Measurements from ENCODE around the gene RPL36AL. TPM values are rescaled to one million over a fixed set of nuclear protein-coding genes. Genes with fewer than 3 reads are reported as not detected.
"Not testable (repeated sequence)": the region's sequence is repeated elsewhere in the genome, so short reads cannot be mapped to it uniquely, and the experiment has no call there.

RPL36AL gene
- total and polyA plus RNA-seq, 9 donors, result 196 to 712 (median 406) TPM

- no peaks in the 10 kb centered on the region for H3K36me3 ChIP-seq
- no peaks in the 10 kb centered on the region for H3K27me3 ChIP-seq
- peak overlapping the region in 1 of 2 donors; percentile 90 for H3K27ac ChIP-seq
- no peak for TF ChIP-seq CTCF (IDR thresholded peaks at IDR 0.05)
- TF ChIP-seq EP300 (IDR thresholded peaks at IDR 0.05), result no peak
- TF ChIP-seq POLR2A (IDR thresholded peaks at IDR 0.05), result no peak
- H3K4me1 ChIP-seq (ENCODE audit: insufficient read depth), result peaks cover 11% of the 10 kb centered on the region
- 1% methylated on average over 11 of the region's 11 CpGs for WGBS, 3 donors
- intact Hi-C loops (cut with DNase I), result no loop called here
- no peak for DNase-seq
- peak overlapping the region; percentile 87 for H3K4me3 ChIP-seq
- H3K9me3 ChIP-seq, result no peaks in the 10 kb centered on the region
These were observed 696 bp downstream of the RPL36AL start for GRCh38 chr14:49619730-49620129.

GRCh38 chr14:49619273-49619672 lies 1.2 kb downstream of the RPL36AL start:
- Histone ChIP-seq H3K4me3 (peak overlapping the region; percentile 87), H3K27ac (peak overlapping the region in 1 of 2 donors; percentile 90), H3K4me1 (ENCODE audit: insufficient read depth) (peaks cover 11% of the 10 kb centered on the region)
- whole genome bisulfite sequencing, 3 donors, result 61 to 71% (median 64%) methylated on average over 19 of the region's 19 CpGs
- H3K27me3 ChIP-seq; H3K36me3 ChIP-seq; intact Hi-C loops (cut with DNase I); DNase-seq; H3K9me3 ChIP-seq: not testable (repeated sequence)

- WGBS, 3 donors, result 87 to 92% (median 91%) methylated on average over 6 of the region's 6 CpGs
- intact Hi-C loops (cut with DNase I), result no loop called here
- H3K27ac ChIP-seq, result no peak overlapping the region
These were observed 2.4 kb downstream of the RPL36AL start for GRCh38 chr14:49617852-49618519.

GRCh38 chr14:49615776-49616175 lies 4.7 kb downstream of the RPL36AL start:
- no peaks in the 10 kb centered on the region for H3K36me3 ChIP-seq
- no peak overlapping the region for H3K27ac ChIP-seq
- H3K4me1 ChIP-seq (ENCODE audit: insufficient read depth), result peaks cover 1% of the 10 kb centered on the region
- no peaks in the 10 kb centered on the region for H3K9me3 ChIP-seq
- TF ChIP-seq EP300 (IDR thresholded peaks at IDR 0.05) (no peak), CTCF (IDR thresholded peaks at IDR 0.05) (no peak), POLR2A (IDR thresholded peaks at IDR 0.05) (no peak)
- 59 to 80% (median 71%) methylated on average over 6 of the region's 6 CpGs for WGBS, 3 donors
- intact Hi-C loops (cut with DNase I), result no loop called here
- H3K27me3 ChIP-seq, result no peaks in the 10 kb centered on the region
- DNase-seq, result no peak
- no peak overlapping the region for H3K4me3 ChIP-seq

More at GRCh38 chr14:49617852-49618519, 2.4 kb downstream of the RPL36AL start:
- H3K4me1 ChIP-seq (ENCODE audit: insufficient read depth), result peaks cover 11% of the 10 kb centered on the region
- no peaks in the 10 kb centered on the region for H3K9me3 ChIP-seq
- no peaks in the 10 kb centered on the region for H3K27me3 ChIP-seq
- no peak overlapping the region for H3K4me3 ChIP-seq
- TF ChIP-seq CTCF (IDR thresholded peaks at IDR 0.05) (no peak), EP300 (IDR thresholded peaks at IDR 0.05) (no peak), POLR2A (IDR thresholded peaks at IDR 0.05) (no peak)
- no peaks in the 10 kb centered on the region for H3K36me3 ChIP-seq
- DNase-seq, result no peak

GRCh38 chr14:49614196-49614595 lies 6.2 kb downstream of the RPL36AL start:
- no peak overlapping the region for H3K4me3 ChIP-seq
- H3K9me3 ChIP-seq, result no peaks in the 10 kb centered on the region
- no peak overlapping the region for H3K27ac ChIP-seq
- TF ChIP-seq EP300 (IDR thresholded peaks at IDR 0.05), result no peak
- no peak for TF ChIP-seq CTCF (IDR thresholded peaks at IDR 0.05)
- TF ChIP-seq POLR2A (IDR thresholded peaks at IDR 0.05), result no peak
- intact Hi-C loops (cut with DNase I), result no loop called here
- no peaks in the 10 kb centered on the region for H3K27me3 ChIP-seq
- no peak for DNase-seq
- 93 to 97% (median 97%) methylated on average over 2 of the region's 2 CpGs for WGBS, 3 donors
- H3K4me1 ChIP-seq (ENCODE audit: insufficient read depth), result peaks cover 1% of the 10 kb centered on the region
- no peaks in the 10 kb centered on the region for H3K36me3 ChIP-seq

Data from ovary (tissue), 9 donors.